Measurements from ENCODE around the gene GRID1.

Gene GRID1

GRCh38 chr10:85916994-85917573 is 449.5 kb downstream of the GRID1 start:
- H3K23ac ChIP-seq (ENCODE audit: low read length): no peak overlapping the region
- H4K5ac ChIP-seq (ENCODE audit: low read length): no peak overlapping the region
- no peak overlapping the region for H3K18ac ChIP-seq (ENCODE audit: low read length)
- H2AK5ac ChIP-seq (ENCODE audit: low read length): no peak overlapping the region
- H2BK15ac ChIP-seq (replicated peaks; ENCODE audit: low read depth): no peak overlapping the region
- no peak overlapping the region for H2BK120ac ChIP-seq (ENCODE audit: low read depth, low read length)
- no peaks in the 10 kb centered on the region for H3K27me3 ChIP-seq (ENCODE audit: insufficient read depth, low read length, poor library complexity)
- no peak for DNase-seq
- H3K4me1 ChIP-seq (ENCODE audit: control insufficient read depth, low read depth, low read length): peaks cover 10% of the 10 kb centered on the region
- no peaks in the 10 kb centered on the region for H3K79me1 ChIP-seq (ENCODE audit: low read length)
- no peaks in the 10 kb centered on the region for H3K36me3 ChIP-seq (ENCODE audit: control insufficient read depth, insufficient read depth, low read length)
- H2BK5ac ChIP-seq (ENCODE audit: low read length): no peak overlapping the region
- no peak overlapping the region for H3K4me3 ChIP-seq (ENCODE audit: low read length)
- no peak overlapping the region for H3K56ac ChIP-seq (ENCODE audit: low read length)
- H3K4ac ChIP-seq (ENCODE audit: low read depth, low read length): no peak overlapping the region
- H3K79me2 ChIP-seq (ENCODE audit: control insufficient read depth, insufficient read depth, low read length): no peaks in the 10 kb centered on the region
- no peak overlapping the region for H4K8ac ChIP-seq (ENCODE audit: low read depth, low read length)
- no peak overlapping the region for H3K27ac ChIP-seq (ENCODE audit: low read depth, low read length)
- H3K9ac ChIP-seq (ENCODE audit: low read length): no peak overlapping the region
- H3K4me2 ChIP-seq (ENCODE audit: low read length): no peak overlapping the region
- no CpG with 5 or more reads among the region's 2 CpGs for WGBS (ENCODE audit: extremely low coverage, insufficient coverage, low lambda C conversion rate)

DNA sequence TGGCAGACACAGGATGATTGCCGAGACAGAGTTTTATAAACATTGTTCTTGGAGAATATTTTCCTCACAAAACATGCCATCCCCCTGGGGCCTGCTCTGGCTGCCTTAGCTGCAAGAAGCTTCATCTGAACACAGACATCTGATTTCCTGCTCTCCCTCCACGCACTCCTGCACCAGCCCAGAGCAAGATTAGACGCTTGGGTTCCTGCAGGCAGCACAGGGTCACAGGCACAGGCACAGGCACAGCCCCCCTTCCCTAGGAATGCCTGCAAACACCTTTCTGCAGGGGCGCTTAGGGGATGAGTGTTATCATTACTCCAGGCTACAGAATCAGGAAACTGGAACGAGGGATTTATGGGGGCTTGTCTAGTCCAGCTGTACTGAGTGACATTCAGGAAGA is 450.3 kb downstream of the GRID1 start:
- Histone ChIP-seq H2BK15ac (replicated peaks; ENCODE audit: low read depth) (no peak overlapping the region), H3K56ac (ENCODE audit: low read length) (peak overlapping the region; percentile 47), H3K4me3 (ENCODE audit: low read length) (no peak overlapping the region), H4K5ac (ENCODE audit: low read length) (no peak overlapping the region), H3K9ac (ENCODE audit: low read length) (no peak overlapping the region), H3K36me3 (ENCODE audit: control insufficient read depth, insufficient read depth, low read length) (no peaks in the 10 kb centered on the region), H3K4ac (ENCODE audit: low read depth, low read length) (no peak overlapping the region), H3K18ac (ENCODE audit: low read length) (no peak overlapping the region), H3K79me2 (ENCODE audit: control insufficient read depth, insufficient read depth, low read length) (no peaks in the 10 kb centered on the region), H3K79me1 (ENCODE audit: low read length) (no peaks in the 10 kb centered on the region), H2AK5ac (ENCODE audit: low read length) (no peak overlapping the region), H2BK5ac (ENCODE audit: low read length) (no peak overlapping the region), H3K27ac (ENCODE audit: low read depth, low read length) (no peak overlapping the region), H4K8ac (ENCODE audit: low read depth, low read length) (no peak overlapping the region), H3K4me1 (ENCODE audit: control insufficient read depth, low read depth, low read length) (peaks cover 10% of the 10 kb centered on the region), H3K4me2 (ENCODE audit: low read length) (no peak overlapping the region), H3K27me3 (ENCODE audit: insufficient read depth, low read length, poor library complexity) (no peaks in the 10 kb centered on the region), H2BK120ac (ENCODE audit: low read depth, low read length) (no peak overlapping the region), H3K23ac (ENCODE audit: low read length) (no peak overlapping the region)
- no CpG with 5 or more reads among the region's 5 CpGs for WGBS (ENCODE audit: extremely low coverage, insufficient coverage, low lambda C conversion rate)
- peak; percentile 60 for DNase-seq

GRCh38 chr10:85915245-85915846 is 451.2 kb downstream of the GRID1 start:
- Histone ChIP-seq H3K23ac (ENCODE audit: low read length) (no peak overlapping the region), H3K27me3 (ENCODE audit: insufficient read depth, low read length, poor library complexity) (no peaks in the 10 kb centered on the region), H3K56ac (ENCODE audit: low read length) (peak overlapping the region; percentile 37), H3K36me3 (ENCODE audit: control insufficient read depth, insufficient read depth, low read length) (no peaks in the 10 kb centered on the region), H3K79me2 (ENCODE audit: control insufficient read depth, insufficient read depth, low read length) (no peaks in the 10 kb centered on the region), H2AK5ac (ENCODE audit: low read length) (peak overlapping the region; percentile 19), H3K4me2 (ENCODE audit: low read length) (no peak overlapping the region), H3K4me1 (ENCODE audit: control insufficient read depth, low read depth, low read length) (peaks cover 10% of the 10 kb centered on the region), H4K8ac (ENCODE audit: low read depth, low read length) (no peak overlapping the region), H2BK120ac (ENCODE audit: low read depth, low read length) (no peak overlapping the region), H3K9ac (ENCODE audit: low read length) (no peak overlapping the region), H2BK15ac (replicated peaks; ENCODE audit: low read depth) (no peak overlapping the region), H3K4me3 (ENCODE audit: low read length) (no peak overlapping the region), H3K79me1 (ENCODE audit: low read length) (no peaks in the 10 kb centered on the region), H4K5ac (ENCODE audit: low read length) (no peak overlapping the region), H2BK5ac (ENCODE audit: low read length) (peak overlapping the region; percentile 21), H3K4ac (ENCODE audit: low read depth, low read length) (no peak overlapping the region), H3K27ac (ENCODE audit: low read depth, low read length) (no peak overlapping the region), H3K18ac (ENCODE audit: low read length) (no peak overlapping the region)
- WGBS (ENCODE audit: extremely low coverage, insufficient coverage, low lambda C conversion rate): 100% methylated on average over 2 of the region's 4 CpGs
- no peak for DNase-seq

DNA sequence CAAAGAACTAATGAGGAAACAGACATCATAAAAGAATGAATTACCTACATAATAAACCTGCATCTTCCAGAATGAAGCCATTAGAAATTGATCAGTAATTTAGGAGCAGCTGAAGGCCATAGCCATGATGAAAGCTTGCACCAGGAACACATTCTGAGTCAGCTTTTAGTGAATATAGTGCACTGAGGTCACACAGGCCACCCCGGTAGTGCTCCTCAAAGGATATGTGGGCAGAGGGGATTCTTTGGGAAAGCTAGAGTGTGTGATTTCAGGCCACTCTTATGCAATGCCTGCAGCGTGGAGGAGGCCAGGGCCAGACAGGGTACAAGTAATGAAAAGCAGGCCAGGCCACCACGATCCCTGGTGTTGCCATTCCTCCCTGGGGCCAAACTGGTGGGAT is 451.9 kb downstream of the GRID1 start:
- Histone ChIP-seq H4K5ac (ENCODE audit: low read length) (no peak overlapping the region), H3K4me3 (ENCODE audit: low read length) (no peak overlapping the region), H3K27ac (ENCODE audit: low read depth, low read length) (no peak overlapping the region), H2BK120ac (ENCODE audit: low read depth, low read length) (no peak overlapping the region), H3K4me1 (ENCODE audit: control insufficient read depth, low read depth, low read length) (peaks cover 10% of the 10 kb centered on the region), H2AK5ac (ENCODE audit: low read length) (no peak overlapping the region), H3K27me3 (ENCODE audit: insufficient read depth, low read length, poor library complexity) (no peaks in the 10 kb centered on the region), H3K79me2 (ENCODE audit: control insufficient read depth, insufficient read depth, low read length) (no peaks in the 10 kb centered on the region), H3K9ac (ENCODE audit: low read length) (no peak overlapping the region), H2BK15ac (replicated peaks; ENCODE audit: low read depth) (no peak overlapping the region), H3K4me2 (ENCODE audit: low read length) (no peak overlapping the region), H3K4ac (ENCODE audit: low read depth, low read length) (no peak overlapping the region), H3K18ac (ENCODE audit: low read length) (no peak overlapping the region), H2BK5ac (ENCODE audit: low read length) (no peak overlapping the region), H3K23ac (ENCODE audit: low read length) (no peak overlapping the region), H3K36me3 (ENCODE audit: control insufficient read depth, insufficient read depth, low read length) (no peaks in the 10 kb centered on the region), H3K56ac (ENCODE audit: low read length) (no peak overlapping the region), H4K8ac (ENCODE audit: low read depth, low read length) (no peak overlapping the region), H3K79me1 (ENCODE audit: low read length) (no peaks in the 10 kb centered on the region)
- WGBS (ENCODE audit: extremely low coverage, insufficient coverage, low lambda C conversion rate): no CpG with 5 or more reads among the region's 3 CpGs
- DNase-seq: no peak

DNA sequence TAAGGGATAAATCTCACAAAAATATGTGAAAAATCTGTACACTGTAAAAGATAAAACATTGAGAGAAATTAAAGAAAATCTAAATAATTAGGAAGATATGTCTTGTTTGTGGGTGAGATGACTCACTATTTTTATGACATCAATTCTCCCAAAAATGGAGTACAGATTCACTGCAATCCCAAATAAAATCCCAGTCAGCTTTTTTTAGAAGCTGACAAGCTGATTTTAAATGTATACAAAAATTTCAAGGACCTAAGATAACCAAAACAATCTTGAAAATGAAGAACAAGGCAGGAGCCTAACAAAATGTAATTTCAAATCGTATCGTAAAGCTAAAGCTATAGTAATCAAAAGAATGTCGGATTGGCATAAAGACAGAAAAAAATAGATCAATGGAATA is 458.1 kb downstream of the GRID1 start:
- no peaks in the 10 kb centered on the region for H3K79me2 ChIP-seq (ENCODE audit: control insufficient read depth, insufficient read depth, low read length)
- no peak overlapping the region for H3K4ac ChIP-seq (ENCODE audit: low read depth, low read length)
- no peaks in the 10 kb centered on the region for H3K4me1 ChIP-seq (ENCODE audit: control insufficient read depth, low read depth, low read length)
- no peak overlapping the region for H3K4me2 ChIP-seq (ENCODE audit: low read length)
- H3K23ac ChIP-seq (ENCODE audit: low read length): no peak overlapping the region
- no peak overlapping the region for H3K56ac ChIP-seq (ENCODE audit: low read length)
- no peak overlapping the region for H3K9ac ChIP-seq (ENCODE audit: low read length)
- WGBS (ENCODE audit: extremely low coverage, insufficient coverage, low lambda C conversion rate): no CpG with 5 or more reads among the region's 3 CpGs
- no peak overlapping the region for H3K27ac ChIP-seq (ENCODE audit: low read depth, low read length)
- no peak for DNase-seq
- H2AK5ac ChIP-seq (ENCODE audit: low read length): no peak overlapping the region
- H4K5ac ChIP-seq (ENCODE audit: low read length): no peak overlapping the region
- H2BK15ac ChIP-seq (replicated peaks; ENCODE audit: low read depth): no peak overlapping the region
- H2BK5ac ChIP-seq (ENCODE audit: low read length): no peak overlapping the region
- H2BK120ac ChIP-seq (ENCODE audit: low read depth, low read length): no peak overlapping the region
- no peak overlapping the region for H3K18ac ChIP-seq (ENCODE audit: low read length)
- H3K4me3 ChIP-seq (ENCODE audit: low read length): no peak overlapping the region
- no peak overlapping the region for H4K8ac ChIP-seq (ENCODE audit: low read depth, low read length)
- H3K79me1 ChIP-seq (ENCODE audit: low read length): no peaks in the 10 kb centered on the region
- H3K27me3 ChIP-seq (ENCODE audit: insufficient read depth, low read length, poor library complexity): no peaks in the 10 kb centered on the region
- no peaks in the 10 kb centered on the region for H3K36me3 ChIP-seq (ENCODE audit: control insufficient read depth, insufficient read depth, low read length)

- Histone ChIP-seq H2BK120ac (ENCODE audit: low read depth, low read length) (no peak overlapping the region), H3K18ac (ENCODE audit: low read length) (no peak overlapping the region), H3K56ac (ENCODE audit: low read length) (no peak overlapping the region), H3K9ac (ENCODE audit: low read length) (no peak overlapping the region), H4K8ac (ENCODE audit: low read depth, low read length) (no peak overlapping the region), H2AK5ac (ENCODE audit: low read length) (no peak overlapping the region), H2BK15ac (replicated peaks; ENCODE audit: low read depth) (no peak overlapping the region), H4K5ac (ENCODE audit: low read length) (no peak overlapping the region), H2BK5ac (ENCODE audit: low read length) (no peak overlapping the region), H3K4ac (ENCODE audit: low read depth, low read length) (no peak overlapping the region), H3K36me3 (ENCODE audit: control insufficient read depth, insufficient read depth, low read length) (no peaks in the 10 kb centered on the region), H3K4me3 (ENCODE audit: low read length) (no peak overlapping the region), H3K27me3 (ENCODE audit: insufficient read depth, low read length, poor library complexity) (no peaks in the 10 kb centered on the region), H3K79me1 (ENCODE audit: low read length) (no peaks in the 10 kb centered on the region), H3K4me1 (ENCODE audit: control insufficient read depth, low read depth, low read length) (no peaks in the 10 kb centered on the region), H3K27ac (ENCODE audit: low read depth, low read length) (no peak overlapping the region), H3K79me2 (ENCODE audit: control insufficient read depth, insufficient read depth, low read length) (no peaks in the 10 kb centered on the region), H3K23ac (ENCODE audit: low read length) (no peak overlapping the region), H3K4me2 (ENCODE audit: low read length) (no peak overlapping the region)
- no CpG with 5 or more reads among the region's 5 CpGs for WGBS (ENCODE audit: extremely low coverage, insufficient coverage, low lambda C conversion rate)
- no peak for DNase-seq
These were observed 464.5 kb downstream of the GRID1 start for GRCh38 chr10:85902051-85902450.
